EH (cell line): ENCODE results near the gene DHX40.
A peak's percentile ranks its signal among the peaks of the same experiment; 100 is the strongest.
"Not testable (repeated sequence)": the region's sequence is repeated elsewhere in the genome, so short reads cannot be mapped to it uniquely, and the experiment has no call there.

Experiments
- DNase-seq: peaks from one replicate; pipeline ENCODE4 v3.0.0-alpha.2; 2015; ENCODE audit warnings: low read depth

DHX40 gene

DNA sequence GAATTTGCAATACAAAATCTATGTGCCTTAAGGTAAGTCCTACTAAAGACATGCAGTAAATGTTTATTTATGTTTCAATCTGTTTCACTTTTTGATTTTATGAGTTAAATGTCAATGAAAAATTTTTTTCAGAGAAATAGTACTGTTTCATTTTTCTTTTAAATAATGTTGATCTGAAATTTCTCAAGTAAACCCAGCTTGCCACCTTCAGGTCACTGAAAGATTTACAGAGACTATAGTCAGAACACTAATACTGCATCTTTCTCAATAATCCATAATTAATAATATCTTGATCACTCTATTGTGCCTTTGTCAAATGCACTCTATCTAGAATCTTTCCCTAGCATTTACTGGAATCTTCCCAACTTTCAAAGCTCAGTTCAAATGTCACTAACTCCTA lies 6.5 kb upstream of the DHX40 start:
- peak; percentile 11 for DNase-seq

GRCh38 chr17:59561042-59561441 lies 4.4 kb upstream of the DHX40 start:
- DNase-seq = peak; percentile 42

- DNase-seq = peak; percentile 82
These were observed 532 bp downstream of the DHX40 start for GRCh38 chr17:59565959-59566324.

GRCh38 chr17:59569151-59569550 lies 3.7 kb downstream of the DHX40 start:
- not testable (repeated sequence) for DNase-seq

- DNase-seq = peak; percentile 21
These were observed 7.0 kb downstream of the DHX40 start for GRCh38 chr17:59572301-59572924.

DNA sequence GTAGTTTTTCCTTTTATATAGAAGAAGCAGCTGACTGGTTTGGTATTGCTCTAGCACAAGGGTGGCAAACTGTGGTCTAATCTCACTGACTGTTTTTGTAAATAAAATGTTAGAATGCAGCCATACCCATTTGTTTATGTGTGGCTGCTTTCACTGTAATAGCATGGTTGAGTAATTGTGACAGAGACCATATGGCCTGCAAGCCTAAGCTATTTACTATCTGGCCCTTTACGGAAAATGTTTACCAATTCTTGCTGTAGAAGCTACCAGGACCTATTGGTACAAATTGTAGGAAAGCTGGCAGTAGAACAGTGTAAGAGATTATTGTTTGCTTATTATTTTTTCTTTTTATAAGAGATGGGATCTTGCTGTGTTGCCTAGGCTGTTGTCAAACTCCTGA lies 18.8 kb downstream of the DHX40 start:
- DNase-seq = not testable (repeated sequence)

- DNase-seq = no peak
These were observed 34.8 kb downstream of the DHX40 start for GRCh38 chr17:59600169-59600568.

- DNase-seq = no peak
These were observed 35.7 kb downstream of the DHX40 start for GRCh38 chr17:59601130-59601529.

DNA sequence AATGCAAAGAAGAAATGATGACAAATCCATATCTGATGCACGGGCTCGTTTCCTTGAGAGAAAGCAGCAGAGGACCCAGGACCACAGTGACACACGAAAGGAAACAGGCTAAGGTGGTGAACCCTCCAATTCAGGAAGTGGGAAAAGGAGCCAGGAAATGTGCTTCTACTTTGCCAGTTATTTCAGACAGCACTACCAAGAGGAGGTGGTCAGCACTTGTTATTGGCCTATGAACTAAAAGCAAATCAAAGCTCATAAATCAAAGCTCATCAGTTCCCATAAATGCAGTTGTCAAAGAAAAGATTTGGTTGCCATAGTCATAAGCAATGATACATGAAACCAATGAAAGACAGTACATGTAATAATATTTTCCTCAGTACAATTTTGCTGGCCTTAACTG lies 41.7 kb downstream of the DHX40 start:
- DNase-seq = no peak

DNA sequence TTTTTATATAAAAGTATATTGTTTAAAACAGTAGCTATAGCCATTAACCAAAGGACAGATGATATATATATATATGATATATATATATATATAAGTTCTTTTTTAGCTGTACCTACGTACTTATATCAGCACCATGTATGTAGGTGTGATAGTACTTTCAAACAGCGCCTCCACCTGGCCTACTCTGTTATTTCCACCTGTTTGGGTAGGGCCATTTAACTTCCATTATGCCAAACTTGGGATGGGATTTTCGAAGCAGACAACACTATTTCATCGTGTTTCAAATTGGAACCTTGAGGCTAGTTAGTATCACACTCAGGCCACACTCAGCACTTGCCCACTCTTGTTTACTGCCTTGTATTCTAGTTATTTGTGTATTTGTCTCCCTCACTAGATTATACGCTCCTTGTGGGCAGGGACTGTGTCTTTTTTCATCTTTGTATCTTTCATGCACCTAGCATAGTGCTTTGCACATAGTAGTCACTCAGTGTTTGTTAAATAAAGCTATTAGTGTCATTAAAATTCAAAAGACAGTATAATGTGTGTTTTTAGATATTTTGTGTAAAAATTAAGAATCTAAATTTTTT lies 42.5 kb downstream of the DHX40 start:
- DNase-seq = no peak

GRCh38 chr17:59611503-59611902 lies 46.1 kb downstream of the DHX40 start:
- DNase-seq = no peak

- DNase-seq = peak; percentile 29
These were observed 51.0 kb downstream of the DHX40 start for GRCh38 chr17:59616253-59616920.

DNA sequence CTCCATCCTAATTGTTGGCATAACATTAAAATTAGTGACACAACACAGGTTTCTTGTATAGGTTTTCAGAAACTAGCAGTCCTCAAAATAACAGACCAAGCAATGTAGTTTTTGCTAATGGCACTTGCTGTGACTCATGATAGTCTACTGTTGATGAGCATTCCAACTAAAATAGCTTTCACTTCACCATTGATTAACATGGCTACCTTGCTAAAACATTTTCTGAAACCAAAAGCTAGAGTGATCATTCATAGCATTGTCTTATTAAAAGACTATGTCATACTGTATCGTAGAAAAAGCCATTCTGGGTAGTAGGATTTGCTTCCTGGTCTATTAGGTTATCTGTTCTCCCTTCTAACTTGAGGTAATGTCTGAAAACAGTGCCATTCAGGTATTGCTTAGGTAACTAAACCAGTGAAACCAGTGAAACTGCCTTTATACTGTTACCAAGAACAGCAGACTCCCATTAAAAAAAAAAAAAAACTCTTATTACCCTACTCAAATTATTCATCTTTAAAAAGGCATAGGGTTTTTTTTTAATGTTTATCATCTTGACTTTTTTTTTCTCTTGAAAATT lies 51.8 kb downstream of the DHX40 start:
- peak; percentile 27 for DNase-seq

DNA sequence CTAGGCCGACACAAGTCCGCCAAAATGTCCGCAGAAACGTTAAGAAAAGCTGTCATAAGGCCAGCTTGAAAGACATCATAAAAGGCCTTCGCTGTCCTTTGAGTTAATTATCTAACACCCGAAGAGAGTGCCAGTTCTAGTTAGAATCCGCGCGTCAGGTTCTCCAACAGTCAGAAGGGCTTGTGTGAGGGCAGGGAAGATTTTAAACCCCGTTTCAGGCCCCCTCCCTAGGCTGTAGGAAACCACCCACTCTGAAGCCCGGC lies 53.6 kb downstream of the DHX40 start:
- DNase-seq = no peak

DNA sequence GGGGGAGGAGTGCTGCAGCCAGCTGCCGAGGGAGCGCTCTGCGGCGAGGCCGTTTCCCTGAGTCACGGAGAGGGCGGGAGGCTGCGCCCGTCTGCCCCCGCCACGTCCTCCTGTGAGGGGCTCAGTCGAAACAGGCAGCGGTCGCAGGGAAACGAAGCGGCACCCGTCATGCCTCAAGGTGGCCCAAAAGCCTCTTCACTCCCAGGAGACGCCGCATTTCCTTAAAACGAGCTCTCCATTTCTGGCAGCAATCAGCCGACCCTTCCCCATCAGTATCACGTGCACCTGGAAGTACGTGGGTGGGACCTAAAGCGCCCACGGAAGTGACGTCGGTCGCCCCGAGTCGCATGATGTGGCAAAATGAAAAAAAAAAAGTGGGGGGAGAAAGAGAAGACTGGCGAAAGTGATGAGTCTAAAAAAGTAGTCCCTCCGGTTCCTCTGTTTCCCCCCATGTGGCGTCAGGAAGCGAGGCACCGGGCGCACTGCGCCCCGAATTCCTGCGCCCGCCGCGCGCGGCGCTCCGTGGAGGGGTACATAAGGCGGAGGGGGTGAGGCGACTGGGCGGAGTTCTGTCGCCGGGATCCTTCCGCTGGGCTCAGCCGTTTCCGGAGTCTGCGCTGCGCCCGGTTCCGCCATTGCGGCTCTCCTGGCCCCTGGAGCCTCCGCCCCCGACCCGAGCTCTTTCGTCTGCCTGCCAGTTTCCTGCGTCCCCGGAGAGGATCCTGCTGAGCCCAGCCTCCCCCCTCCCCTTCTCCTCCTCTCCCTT lies 54.1 kb downstream of the DHX40 start, which contains the start of gene CLTC:
Gene CLTC, plus strand, starts transcription at position 598 of the 766 bp plus-strand sequence. CDS start 237 bp downstream, outside the sequence.
- DNase-seq = peak; percentile 97

- DNase-seq = no peak
These were observed 54.6 kb downstream of the DHX40 start for GRCh38 chr17:59620064-59620359.

DNA sequence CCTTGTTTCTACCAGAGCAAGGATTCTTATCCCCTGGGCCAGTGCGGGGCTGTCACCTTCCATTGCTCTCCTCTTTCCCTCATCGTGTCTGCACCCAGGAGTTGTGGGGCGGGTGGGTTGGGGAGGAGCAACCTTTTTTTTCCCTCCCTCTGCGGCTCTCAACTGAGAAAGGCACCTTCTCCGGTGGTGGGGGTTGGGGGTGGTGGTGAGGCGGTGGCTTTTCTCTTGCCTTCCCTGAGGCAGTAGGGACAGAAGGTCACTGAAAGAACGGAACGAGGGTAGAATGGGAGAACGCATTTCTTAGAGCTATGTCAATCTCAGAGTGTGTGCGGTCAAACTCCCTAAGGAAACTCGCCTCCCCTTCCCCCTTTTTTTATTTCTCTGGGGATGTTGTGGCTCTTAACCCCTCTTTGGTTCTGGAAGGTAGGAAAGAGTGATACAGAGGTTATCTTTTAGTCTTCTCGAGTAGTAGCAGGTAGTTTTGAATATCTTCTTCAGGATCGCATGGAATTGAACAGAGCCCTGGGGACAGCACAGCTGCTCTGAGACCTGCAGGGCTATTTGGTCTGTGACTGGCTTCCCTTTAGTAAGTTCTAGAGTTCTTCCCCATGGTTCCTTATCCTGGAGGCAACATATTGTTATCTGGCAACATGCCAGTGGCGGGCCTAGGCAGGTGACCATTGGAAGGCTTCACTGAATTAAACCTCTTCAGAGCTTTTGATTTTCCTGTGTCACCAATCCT lies 55.3 kb downstream of the DHX40 start:
- DNase-seq = peak; percentile 54

GRCh38 chr17:59621771-59622170 lies 56.4 kb downstream of the DHX40 start:
- DNase-seq = no peak

DNA sequence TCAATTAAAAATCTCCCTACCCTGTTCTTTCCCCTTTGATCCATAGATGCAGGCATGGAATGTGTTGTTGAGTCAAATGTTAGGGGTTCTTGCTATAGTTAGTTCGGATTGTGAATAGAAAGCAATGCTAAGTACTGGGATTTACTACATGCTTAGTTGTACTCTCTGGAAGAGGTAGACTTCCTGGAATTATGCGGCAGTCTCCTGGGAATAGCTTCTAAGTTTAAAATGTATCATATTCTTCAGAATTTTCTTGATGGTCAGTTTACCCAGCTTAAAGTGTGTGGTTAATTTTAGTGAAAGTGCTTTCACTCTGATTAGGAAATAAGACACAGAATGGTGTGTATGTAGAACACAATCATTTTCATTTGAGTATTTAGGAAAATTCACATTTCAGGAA lies 57.7 kb downstream of the DHX40 start:
- no peak for DNase-seq

DNA sequence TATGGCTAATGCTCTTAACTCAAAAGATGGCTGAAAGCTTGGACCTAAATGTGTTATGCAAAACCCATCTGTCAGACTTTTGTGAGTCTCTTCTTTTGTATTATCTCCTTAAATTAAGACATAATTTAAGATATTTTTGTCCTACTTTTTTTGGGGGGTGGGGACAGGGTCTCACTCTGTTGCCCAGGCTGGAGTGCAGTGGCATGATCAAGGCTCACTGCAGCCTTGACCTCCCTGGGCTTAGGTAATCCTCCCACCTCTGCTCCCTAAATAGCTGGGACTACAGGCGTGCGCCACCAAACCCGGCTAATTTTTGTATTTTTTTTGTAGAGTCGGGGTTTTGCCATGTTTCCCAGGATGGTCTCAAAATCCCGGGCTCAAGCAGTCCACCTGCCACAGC lies 61.3 kb downstream of the DHX40 start:
- DNase-seq = no peak

DNA sequence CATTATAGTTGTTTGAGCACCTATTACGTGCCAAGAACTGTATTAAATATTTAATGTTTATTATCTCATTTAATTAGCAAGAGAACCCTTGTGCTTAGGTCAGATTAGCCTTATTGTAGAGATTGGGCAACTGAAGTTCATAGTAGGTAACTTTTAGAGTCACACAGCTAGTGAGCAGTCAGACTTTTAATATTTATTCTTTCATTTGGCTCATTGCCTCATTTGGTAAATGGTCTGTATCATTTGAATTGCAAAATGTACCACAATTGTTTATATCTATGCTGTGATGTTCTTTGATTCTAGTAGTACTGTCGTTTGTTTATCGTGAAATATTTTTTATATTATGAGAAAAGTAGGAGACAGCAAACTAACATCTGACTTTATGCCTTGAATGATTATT lies 61.9 kb downstream of the DHX40 start:
- no peak for DNase-seq

DNA sequence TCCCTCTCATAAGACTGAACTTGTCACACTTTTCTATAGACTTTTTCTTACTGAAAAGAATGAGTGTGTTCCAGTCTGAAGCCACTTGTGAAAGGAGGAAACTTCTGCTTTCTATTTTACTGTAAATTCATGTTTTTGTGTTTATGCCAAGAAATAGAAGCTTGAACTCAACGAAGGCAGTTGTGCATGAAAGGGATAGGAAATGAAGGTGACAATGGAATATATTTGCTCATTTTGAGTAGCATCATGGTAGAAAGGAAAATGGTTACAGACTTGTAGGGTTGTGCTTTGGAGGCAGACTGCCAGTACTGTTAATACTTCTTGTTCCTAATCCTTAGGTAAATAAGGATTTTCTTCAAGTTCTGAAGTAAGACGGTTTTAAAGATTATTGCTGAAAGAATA lies 62.4 kb downstream of the DHX40 start:
- DNase-seq = no peak
